ENCODE results near the gene TPRN.

GRCh38 chr9:137166380-137167229 lies 33.9 kb downstream of the TPRN start:
- TF ChIP-seq POLR2AphosphoS5 (IDR thresholded peaks at IDR 0.05): no peak
- TF ChIP-seq CTCF (IDR thresholded peaks at IDR 0.05 in 8 of 11, conservative IDR thresholded peaks at IDR 0.05 in 3 of 11): no peak
- TF ChIP-seq POLR2A (IDR thresholded peaks at IDR 0.05): no peak
